HG03175 (cell line): ENCODE results near the gene STARD10.

ENCODE experiments used
- ATAC-seq: cut with Tn5 transposase; IDR thresholded peaks from one replicate; pipeline ENCODE4 v1.9.1; 2021; ENCODE audit warnings: mild to moderate bottlenecking, moderate library complexity; ENCODE audit not compliant: unreplicated experiment

STARD10 gene

DNA sequence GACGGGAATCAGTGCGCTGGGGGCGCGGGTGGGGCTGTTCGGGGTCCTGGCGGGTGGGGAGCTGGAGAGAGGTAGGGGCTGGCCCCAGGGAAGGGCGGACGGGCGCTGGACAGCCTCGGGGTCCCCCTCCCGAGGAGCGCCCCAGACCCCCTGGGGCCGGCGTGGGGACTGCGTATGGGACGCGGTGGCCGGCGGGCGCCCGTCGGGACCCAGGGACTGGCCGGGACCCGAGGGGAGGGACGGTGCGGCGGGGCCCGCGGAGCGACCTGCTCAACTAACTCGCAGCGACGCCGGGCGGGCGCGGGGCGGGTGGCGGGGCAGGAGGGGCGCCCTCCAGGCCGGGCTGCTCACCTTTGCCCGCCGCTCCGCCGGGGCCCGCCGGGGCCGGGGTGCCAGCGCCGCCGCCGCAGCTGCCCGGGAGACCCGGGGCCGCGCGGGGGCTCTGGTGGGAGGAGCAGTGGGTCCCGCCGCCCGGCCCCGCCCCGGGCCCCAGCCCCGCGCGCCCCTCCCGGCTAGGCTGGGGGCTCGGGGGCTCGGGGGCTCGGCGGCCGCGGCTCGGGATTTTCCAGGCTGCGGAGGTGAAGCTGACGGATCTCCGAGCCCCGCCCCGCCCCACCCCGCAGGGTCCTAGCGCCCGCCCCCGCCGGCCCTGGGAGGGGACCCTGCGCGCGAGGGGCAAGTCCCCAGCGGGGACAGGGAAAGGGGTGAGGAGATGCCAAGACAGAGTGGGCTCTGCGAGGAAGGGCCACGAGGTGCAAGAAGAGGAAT lies 12.3 kb downstream of the STARD10 start:
- ATAC-seq = no peak

DNA sequence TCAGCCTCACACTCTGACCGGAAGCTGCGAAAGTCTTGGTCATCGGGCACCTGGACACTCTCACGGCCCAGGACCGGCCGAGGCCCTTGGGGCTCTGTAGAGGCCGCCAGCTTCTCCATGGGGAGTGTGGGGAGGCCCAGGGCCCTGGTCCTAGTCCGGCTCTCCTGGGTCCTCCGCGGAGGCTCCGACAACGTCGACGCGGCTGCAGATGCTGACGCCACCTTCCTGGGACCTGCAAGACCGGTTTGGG lies 12.9 kb downstream of the STARD10 start:
- no peak for ATAC-seq

DNA sequence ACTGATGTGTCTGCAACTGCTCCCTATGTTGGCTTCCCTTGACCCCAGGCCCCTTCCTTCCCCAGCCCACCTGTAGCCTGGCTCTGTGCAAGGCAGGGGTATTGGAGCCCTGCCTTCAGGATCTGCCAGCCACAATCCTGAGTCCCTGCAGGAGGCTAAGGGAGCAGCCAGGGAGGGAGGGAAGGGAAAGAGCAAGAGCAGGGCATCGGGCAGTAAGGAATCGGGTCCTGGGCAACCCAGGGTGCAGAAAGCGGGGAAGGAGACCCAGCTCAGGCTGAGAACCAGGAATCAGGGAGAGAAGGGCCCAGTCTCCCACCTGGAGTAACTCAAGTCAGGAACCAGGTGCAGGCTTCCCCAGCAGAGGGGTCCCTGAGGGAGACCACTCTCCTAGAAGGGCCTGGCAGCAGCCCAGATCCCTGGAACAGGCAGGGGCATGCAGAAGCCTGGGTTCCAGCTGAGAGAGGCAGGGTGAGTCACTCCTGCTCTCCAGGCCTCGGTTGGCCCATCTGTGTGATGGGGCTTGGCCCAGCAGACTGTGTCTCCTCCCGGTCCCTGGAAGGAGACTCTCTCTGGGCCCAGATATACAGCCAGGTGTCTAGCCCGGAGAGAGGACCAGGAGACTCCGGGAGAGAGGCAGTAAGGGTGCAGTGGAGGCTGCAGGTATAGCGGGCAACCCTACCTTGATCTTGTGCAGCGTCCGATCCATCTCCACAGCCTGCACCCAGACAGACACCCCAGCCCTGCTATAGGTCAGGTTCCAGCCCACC lies 13.4 kb downstream of the STARD10 start:
- no peak for ATAC-seq

DNA sequence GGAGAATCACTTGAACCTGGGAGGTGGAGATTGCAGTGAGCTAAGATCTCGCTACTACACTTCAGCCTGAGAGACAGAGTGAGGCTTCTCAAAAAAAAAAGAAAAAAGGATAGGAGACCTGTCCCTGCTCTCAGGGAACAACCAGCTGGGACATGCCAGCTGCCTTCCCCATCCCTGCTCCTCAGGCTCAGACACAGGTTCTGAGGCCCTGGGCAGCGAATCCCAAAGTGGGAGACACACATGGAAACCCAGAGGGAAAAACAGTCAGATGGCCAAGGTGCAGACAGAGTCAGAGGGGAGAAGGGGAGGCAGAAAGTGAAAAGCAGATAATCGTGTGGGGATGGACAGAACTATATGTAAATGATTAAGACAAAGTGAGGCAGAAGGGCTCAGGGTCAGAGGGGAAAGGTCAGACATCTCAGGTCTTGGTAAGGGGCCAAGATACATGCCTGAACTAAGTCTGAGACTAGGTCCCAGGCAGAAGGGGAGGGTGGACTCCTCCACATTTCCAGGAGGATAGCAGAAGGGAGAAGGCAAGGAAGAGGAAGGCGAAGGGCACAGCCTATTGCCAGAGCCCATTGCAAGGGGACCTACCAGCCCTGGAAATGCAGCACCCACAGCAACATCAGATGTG lies 14.2 kb downstream of the STARD10 start:
- no peak for ATAC-seq

GRCh38 chr11:72778535-72779494 lies 15.0 kb downstream of the STARD10 start:
- no peak for ATAC-seq

DNA sequence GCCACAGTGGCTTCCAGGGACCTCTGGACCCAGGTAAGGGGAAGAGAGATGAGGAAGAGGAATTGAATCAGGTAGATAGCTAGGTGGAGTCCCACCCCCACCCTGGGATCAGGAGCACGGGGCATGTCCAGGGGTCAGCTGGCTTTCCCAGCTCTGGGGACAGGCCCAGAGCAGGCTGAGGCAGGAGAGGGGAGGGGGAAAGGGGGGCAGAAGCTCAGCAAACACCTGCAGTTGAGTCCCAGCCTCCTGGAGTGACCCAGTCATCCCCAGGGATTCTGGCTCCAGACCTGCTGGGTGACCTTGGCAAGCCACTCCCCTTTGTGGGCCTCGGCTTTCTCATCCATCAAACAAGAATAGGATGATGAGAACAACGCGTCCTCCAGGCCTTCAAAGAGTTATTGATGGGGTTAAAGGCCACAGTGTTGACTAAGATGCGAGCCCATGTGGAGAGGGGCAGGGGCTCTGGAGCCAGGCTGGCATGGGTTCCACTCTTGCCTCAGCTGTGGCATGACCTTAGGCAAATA lies 16.0 kb downstream of the STARD10 start:
- ATAC-seq = no peak

- no peak for ATAC-seq
These were observed 16.7 kb downstream of the STARD10 start for GRCh38 chr11:72776844-72777754.

- no peak for ATAC-seq
These were observed 17.6 kb downstream of the STARD10 start for GRCh38 chr11:72776117-72776843.

GRCh38 chr11:72775288-72776110 lies 18.3 kb downstream of the STARD10 start:
- ATAC-seq = no peak

DNA sequence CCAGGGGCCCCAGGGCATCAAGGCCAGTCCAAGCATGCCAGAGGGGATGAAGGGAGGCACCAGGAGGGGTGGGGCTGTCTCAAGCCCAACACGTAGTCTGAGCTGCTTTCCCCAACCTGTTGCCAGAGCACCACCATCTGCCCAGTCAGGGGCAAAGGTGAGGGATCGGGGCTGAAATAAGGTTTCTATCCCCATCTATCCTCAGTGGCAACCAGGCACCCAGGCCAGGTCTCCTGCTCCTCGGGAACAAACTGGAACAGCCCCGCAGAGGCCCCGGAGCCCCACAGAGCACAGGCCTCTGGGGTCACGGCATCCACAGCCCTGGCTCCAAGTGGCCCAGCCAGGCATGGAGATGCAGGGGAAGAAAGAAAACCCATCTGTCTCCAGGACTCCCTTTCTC lies 19.3 kb downstream of the STARD10 start:
- ATAC-seq = no peak

- ATAC-seq = no peak
These were observed 20.2 kb downstream of the STARD10 start for GRCh38 chr11:72773696-72774095.

DNA sequence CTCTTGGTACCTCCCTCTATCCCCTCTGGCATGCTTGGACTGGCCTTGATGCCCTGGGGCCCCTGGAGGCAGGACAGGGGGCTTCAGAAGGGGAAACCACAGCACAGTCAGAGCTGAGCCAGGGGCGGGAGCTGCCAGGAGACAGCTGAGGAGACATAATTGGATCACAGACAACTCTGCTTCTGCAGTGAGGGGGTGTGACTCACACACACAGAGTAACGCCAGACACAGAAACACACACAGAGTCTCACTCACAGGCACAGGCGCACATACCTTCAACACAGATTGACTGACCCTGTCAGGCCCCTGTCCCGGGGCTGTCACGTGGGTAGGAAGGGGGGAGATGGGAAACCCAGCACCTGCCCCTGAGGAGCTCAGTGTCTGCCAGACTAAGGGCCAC lies 20.6 kb downstream of the STARD10 start:
- ATAC-seq = no peak

- no peak for ATAC-seq
These were observed 21.8 kb downstream of the STARD10 start for GRCh38 chr11:72772059-72772458.

DNA sequence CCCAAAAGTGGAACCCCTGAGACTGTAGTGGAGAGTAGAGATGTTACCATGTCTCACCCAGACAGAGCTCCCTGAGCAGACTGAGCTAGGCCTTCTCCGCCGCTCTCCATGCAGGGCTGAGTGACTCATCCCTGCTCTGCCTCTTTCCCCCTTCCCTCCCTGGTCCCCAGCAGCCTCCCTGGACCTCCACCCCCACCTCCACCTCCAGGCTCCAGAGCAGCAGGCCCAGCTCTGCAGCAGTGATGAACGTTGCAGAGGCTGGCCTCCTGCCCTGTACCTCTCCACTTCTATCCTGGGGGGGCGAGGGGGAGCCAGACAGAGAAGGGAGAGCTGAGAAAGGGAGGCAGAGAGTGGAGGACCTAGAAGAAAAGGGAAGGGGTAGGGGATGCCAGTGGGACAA lies 22.3 kb downstream of the STARD10 start:
- no peak for ATAC-seq

DNA sequence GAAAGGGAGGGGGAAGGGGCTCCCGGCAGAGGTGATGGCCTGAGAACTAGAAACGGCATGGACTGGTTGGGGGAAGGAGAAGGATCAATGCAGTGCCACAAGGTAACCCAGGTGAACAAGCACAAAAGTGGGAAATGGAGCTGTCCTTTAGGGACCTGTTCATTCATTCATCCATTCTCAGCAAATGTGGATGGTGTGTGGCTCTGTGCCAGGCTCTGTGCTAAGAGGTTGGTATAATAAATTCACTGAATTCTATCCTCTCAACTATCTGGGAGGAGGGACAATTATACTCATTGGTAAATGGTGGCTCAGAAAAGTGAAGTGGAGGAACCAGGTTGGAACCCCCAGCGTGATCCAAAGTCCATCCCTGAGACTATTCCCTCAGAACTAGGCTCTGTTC lies 23.0 kb downstream of the STARD10 start:
- no peak for ATAC-seq

DNA sequence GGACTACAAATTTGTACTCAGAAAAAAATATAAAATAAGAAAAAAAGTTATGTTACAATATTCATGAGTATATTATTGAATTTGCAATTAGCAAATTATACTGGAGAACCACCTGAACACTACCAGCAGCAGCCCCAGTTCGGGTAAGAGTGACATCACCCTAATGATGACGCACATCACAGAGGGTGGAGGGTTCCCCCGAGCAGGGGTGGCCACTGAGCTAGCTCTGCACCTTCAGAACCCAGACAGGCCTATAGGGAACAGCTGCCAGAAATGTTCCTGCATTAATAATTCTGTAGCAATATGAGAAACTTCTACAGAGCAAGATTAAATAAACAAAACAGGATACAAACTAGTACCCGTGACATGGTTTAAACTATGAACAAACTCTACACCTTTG lies 24.2 kb downstream of the STARD10 start:
- ATAC-seq = no peak

GRCh38 chr11:72768581-72768980 lies 25.3 kb downstream of the STARD10 start:
- no peak for ATAC-seq
